T-helper 1 cell treated with Interleukin-12 subunit alpha and Interleukin-12 subunit beta and Interleukin-4 antibody, amounts not matched to agents 30 ng/mL and 1 ng/mL, for 36 hours (primary cell): ENCODE results near the gene RAPSN. TPM values are rescaled to one million over a fixed set of nuclear protein-coding genes. Genes with fewer than 3 reads are reported as not detected.

Source experiments
- intact Hi-C: fragments of 100-400 bp; cut with micrococcal nuclease; formaldehyde crosslinking; loops from one replicate; pipeline ENCODE4 v1.15.1; 2024
- total RNA-seq: library from RNA; stranded (reverse); gene quantifications from 2 replicates; pipeline ENCODE4 v1.2.3, GENCODE V29; 2022

Gene RAPSN
- total RNA-seq, 1 donor from 2014 or later, result 1.4 TPM

GRCh38 chr11:47435687-47436086, 13.2 kb downstream of the RAPSN start:
- intact Hi-C loops, result no loop called here

- intact Hi-C loops, result no loop called here
Measured at GRCh38 chr11:47434011-47434786, 14.7 kb downstream of the RAPSN start.

DNA sequence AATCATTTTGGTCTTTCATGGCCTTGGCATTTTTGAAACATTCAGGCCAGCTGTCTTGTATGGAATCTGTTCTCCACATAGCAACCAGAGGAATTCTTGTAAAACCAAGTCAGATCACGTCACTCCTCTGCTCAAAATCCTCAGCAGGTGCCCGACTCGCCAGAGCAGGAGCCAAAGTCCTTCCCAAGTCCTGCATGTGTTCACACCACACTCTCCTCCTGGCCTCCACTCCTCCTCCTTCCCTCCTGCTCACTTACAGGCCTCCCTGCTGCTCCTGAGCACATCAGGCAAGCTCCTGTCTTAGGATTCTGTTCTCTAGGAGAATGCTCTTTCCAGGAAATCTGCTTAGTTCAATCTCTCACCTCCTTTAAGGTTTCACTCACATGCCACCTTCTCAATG, 15.8 kb downstream of the RAPSN start:
- intact Hi-C loops, result no loop called here

DNA sequence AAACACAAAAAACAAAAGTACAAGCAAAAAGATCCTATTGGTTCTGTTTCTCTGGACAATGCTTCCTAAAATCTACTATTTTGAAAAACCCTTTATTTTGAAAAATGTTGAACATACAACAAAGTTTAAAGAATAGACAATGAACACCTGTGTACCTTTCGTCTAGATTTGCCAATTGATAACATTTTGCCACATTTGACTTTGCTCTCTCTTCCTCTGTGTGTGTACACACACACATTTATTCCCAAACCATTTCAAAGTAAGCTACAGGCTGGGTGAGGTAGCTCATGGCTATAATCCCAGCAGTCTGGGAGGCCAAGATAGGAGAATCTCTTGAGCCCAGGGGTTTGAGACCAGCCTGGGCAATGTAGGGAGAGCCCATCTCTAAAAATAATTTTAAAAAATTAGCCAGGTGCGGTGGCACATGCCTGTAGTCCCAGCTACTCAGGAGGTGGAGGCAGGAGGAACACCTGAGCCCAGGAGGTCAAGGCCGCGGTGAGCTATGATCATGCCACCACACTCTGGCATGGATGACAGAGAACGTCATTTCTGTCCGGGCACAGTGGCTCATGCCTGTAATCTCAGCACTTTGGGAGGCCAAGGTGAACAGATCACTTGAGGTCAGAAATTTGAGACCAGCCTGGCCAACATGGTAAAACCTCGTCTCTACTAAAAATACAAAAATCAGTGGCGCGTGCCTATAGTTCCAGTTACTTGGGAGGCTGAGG, 17.4 kb downstream of the RAPSN start:
- intact Hi-C loops, result no loop called here

DNA sequence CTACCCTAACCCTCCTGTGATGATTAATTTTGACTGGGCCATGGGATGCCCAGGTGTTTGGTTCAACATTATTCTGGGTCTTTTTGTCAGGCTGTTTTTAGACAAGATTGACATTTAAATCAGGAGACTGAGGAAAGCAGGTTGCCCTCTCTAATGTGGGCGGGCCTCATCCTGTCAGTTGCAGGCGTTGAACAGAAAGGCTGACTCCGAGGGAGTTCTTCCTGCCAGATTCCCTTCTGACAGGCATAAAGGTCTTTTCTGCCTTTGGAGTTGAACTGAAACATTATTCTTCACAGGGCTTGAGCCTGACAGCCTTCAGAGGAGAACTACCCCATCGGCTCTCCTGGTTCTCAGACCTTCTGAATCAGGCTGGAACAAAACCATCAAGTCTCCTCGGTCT, 18.4 kb downstream of the RAPSN start:
- intact Hi-C loops, result no loop called here

DNA sequence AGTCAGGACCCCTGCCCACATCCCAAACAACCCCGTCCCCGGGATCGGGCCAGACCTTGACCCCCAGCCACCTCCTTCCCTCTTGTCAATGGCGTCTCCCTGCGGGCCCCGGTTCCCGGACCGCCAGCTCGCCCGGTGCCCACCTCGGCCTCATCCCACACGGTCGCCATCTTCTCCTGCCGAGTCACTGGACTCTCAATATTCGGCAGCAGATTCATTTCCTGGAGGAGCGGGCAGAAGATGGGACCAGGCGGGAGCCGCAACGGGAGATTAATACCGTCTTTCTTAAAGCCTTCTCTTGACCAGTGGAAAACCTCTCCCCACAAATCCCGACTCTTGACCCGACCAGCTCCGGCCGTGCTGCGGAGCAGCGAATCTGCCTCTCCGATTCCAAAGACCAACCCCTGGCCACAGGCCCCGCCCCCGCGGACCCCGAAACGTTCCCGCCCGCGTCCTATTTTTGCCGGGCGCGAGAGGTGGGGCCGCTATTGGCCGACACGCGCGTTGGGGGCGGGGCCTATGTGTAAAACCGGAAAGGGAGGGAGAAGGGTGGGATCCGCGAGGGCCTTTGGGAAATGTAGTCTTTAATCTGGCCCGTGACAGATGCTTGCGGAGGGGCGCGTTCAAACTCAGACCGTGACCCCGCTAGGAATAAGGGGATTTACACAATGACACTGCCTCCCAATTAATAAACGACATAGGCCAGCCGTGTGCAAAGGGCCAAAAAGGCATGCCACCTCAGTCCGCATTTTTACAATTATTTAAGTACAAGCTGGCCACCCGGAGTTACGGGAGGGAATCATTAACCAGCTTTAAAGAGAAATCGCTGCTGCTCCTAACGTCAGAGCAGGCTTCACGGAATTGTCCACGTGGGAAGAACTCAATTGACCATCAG, 22.6 kb downstream of the RAPSN start, which contains the start of gene PSMC3:
Gene PSMC3 (minus strand): TSS at position 378 of the 895 bp plus-strand sequence. CDS start 160 bp downstream, at position 218.
- intact Hi-C loops, result loop anchor here (1.0 to 5.0 kb wide), 21 partner anchors 14 to 1314 kb away; partner anchors contain the start of genes ACP2, AGBL2, ARHGAP1 and ATG13

DNA sequence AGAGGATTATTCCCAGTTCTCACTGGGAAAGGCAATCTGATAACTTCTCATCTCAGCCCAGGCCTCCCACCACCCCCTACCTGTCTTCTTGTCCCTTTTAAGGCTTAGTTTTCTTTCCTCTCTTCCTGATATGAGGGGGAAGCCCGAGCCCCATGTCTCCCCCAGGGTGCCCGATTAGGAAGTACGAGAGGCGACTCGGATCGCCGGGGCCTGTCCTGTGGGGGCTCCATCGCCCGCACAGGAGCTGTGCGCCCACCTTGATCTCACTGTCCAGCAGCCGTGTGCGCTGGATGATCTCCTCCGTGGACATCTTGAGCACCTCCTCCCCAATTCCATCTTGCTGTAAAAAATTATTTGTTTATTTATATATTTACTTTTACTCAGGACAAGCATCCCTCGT, 23.3 kb downstream of the RAPSN start:
- intact Hi-C loops, result loop anchor here (1.0 to 5.0 kb wide), 21 partner anchors 13 to 1313 kb away; partner anchors contain the start of genes ACP2, AGBL2, ARHGAP1 and ATG13

DNA sequence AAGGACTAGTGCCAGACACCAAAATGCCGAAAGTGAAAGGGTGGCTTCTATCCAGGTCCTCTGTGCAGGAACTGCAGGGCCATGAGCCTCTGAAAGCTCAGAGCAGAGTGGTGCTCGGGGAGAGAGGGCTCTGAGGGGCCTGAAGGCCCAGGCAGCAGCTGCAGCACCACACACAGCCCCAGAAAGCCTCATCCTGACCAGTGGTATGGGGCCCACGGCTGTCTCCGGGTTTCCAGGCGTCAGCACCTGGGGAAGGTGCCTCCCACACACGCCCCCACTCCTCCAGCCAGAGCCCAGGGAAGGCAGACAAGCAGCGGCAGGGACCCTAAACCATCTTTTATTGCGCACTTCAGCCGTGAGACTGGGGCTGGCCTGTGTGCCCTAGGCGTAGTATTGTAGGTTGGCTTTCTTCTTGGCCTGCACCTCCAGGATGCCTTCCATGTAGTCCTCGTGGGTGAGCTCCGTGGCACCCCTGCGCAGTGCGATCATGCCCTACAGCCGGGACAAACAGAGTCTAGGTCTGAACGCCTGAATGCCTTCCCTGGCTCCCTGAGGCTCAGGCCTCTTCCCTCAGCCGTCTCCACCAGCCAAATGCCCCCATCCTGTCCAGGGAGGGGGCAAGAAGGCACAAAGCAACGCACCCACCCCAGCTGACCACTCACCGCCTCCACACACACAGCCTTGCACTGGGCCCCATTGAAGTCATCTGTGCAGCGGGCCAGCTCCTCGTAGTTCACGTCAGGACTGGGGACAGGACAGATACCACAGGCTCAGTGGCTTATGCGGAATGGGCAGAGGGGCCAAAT, 30.3 kb downstream of the RAPSN start:
- intact Hi-C loops, result no loop called here

GRCh38 chr11:47417712-47418111, 31.2 kb downstream of the RAPSN start:
- intact Hi-C loops, result no loop called here

DNA sequence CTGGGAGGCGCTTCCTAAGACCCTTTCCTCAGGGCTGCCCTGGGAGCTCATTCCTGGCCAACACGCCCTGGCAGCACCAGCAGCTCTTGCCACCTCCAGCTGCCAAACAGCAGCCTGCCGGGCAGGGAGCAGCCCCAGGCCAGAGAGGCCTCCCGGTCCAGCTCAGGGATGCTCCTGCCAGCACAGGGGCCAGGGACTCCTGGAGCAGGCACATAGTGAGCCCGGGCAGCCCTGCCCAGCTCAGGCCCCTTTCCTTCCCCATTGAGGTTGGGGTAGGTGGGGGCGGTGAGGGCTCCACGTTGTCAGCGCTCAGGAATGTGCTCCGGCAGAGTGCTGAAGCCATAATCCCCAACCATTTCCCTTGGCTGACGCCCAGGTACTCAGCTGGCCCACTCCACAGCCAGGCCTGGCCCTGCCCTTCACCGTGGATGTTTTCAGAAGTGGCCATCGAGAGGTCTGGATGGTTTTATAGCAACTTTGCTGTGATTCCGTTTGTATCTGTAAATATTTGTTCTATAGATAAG, 32.9 kb downstream of the RAPSN start:
- intact Hi-C loops, result no loop called here

- intact Hi-C loops, result no loop called here
Measured at GRCh38 chr11:47415091-47415854, 33.7 kb downstream of the RAPSN start.

DNA sequence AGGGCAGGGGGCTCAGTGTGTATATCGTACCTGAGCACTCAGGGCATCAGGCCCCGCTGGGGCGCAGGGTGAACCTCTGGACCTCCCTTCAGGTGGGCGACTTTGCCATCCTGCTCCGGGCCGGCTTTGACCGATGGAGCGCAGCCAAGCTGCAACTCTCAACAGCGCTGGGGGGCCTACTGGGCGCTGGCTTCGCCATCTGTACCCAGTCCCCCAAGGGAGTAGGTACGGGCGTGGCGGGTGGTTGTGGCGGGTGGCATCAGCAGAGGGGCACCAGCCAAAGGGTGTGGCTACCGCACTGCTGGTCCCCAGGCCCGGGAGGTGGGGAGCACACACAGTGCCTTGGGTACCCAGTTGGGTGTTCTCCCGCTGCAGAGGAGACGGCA, 34.3 kb downstream of the RAPSN start:
- intact Hi-C loops, result no loop called here

DNA sequence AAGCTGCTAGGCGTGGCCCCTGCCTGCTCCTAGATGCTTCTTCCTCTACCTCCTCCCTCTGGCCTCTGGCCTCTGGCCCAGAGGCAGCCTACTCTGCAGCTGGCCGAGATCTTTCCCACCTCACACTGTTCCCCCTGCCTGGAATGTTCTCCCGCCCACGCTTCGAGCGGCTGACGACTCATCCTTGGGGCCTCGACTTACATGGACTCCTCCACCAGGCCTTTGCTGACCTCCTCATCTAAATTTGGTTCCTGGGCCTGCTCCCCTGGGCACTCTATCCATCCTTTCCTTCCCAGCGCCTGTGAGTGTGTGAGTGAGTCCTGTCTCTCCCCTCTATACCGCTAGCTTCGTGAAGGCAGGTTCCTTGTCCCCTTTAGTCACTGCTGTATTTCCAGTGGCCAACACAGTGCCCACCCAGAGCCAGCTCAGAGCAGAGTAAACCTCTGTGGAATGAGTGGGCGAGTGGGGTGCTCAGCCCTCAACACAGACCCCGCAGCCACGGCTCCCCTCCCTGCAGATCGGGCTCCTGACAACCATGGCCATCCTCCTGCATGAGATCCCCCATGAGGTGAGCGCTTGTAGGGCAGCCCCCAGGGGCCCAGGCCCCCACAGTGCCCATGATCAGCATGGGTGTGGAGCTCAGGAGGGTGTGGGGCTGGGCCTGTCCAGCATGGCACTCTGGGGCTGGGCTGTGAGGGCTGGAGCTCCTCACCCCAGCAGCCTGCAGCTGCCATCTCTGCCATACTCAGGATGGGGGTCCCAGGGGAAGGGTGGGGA, 34.8 kb downstream of the RAPSN start:
- intact Hi-C loops, result no loop called here

DNA sequence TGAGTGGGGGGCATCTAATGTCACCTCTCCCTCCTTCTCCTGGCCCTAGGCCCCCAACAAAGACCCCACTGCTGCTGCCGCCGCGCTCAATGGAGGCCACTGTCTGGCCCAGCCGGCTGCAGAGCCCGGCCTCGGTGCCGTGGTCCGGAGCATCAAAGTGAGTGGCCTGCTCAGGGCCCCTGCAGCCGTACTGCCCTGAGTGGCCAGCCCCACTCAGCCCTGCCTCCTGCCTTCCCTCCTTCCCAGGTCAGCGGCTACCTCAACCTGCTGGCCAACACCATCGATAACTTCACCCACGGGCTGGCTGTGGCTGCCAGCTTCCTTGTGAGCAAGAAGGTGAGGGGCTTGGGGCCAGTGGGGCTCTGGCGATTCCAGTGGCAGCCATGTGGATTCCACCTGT, 35.6 kb downstream of the RAPSN start:
- intact Hi-C loops, result no loop called here

DNA sequence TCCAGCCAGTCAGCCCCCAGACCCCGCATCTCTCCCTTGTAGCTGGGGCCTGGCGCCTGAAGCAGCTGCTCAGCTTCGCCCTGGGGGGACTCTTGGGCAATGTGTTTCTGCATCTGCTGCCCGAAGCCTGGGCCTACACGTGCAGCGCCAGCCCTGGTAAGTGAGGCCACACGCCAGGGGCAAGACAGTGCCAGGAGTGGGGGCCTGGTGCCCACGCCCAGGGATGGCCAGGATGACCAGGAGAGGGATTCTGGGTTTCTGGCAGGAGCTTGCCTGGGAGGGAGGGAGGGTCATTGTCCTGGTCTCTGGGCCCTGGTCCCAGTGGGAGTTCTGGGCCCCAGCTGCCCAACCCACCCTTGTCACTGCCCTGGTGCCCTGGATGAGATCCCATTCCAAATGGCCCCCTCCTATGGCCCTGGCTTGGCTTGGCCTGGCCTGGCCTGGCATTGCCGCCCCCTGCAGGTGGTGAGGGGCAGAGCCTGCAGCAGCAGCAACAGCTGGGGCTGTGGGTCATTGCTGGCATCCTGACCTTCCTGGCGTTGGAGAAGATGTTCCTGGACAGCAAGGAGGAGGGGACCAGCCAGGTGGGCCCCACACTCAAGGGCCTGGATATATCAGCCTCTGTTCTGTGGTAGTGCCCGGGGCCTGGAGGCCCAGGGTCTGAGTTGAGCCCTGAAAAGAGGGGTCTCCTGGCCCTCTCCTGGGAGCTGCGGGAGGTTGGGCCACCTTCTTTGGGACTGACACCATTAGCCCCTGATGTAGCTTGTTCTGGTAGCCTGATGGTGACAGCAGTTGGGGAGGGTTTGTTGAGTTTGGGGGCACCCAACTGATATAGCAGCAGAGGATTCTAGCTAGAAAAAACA, 36.8 kb downstream of the RAPSN start:
- intact Hi-C loops, result loop anchor here (1.0 kb wide), 3 partner anchors 14 to 523 kb away; partner anchors contain the start of gene PSMC3

GRCh38 chr11:47410370-47411264, 38.3 kb downstream of the RAPSN start:
- intact Hi-C loops, result no loop called here
